Fibroblast of villous mesenchyme (primary cell): ENCODE data around the gene ARL4A. TPM values are rescaled to one million over a fixed set of nuclear protein-coding genes. Genes with fewer than 3 reads are reported as not detected.

ENCODE experiments used
- DNase-seq: peaks from one replicate; pipeline ENCODE4 v3.0.0-alpha.2; 2010; ENCODE audit warnings: low read depth
- H3K4me3 ChIP-seq: 2 replicates; pipeline ENCODE4 v1.5.1; 2011; ENCODE audit warnings: low read depth, mild to moderate bottlenecking, low read length
- total RNA-seq: library from RNA; depleted of rRNA; stranded (reverse); fragments of >200 nt; gene quantifications from 2 replicates; pipeline ENCODE4 v1.2.3, GENCODE V29; 2012
- TF ChIP-seq, protein P1 (sequence below): IDR thresholded peaks from 2 replicates; pipeline ENCODE4 v1.5.1; 2012; ENCODE audit warnings: low read depth, mild to moderate bottlenecking, low read length; ENCODE audit not compliant: insufficient read depth

Gene ARL4A
- total RNA-seq, 1 donor = 24.6 TPM

DNA sequence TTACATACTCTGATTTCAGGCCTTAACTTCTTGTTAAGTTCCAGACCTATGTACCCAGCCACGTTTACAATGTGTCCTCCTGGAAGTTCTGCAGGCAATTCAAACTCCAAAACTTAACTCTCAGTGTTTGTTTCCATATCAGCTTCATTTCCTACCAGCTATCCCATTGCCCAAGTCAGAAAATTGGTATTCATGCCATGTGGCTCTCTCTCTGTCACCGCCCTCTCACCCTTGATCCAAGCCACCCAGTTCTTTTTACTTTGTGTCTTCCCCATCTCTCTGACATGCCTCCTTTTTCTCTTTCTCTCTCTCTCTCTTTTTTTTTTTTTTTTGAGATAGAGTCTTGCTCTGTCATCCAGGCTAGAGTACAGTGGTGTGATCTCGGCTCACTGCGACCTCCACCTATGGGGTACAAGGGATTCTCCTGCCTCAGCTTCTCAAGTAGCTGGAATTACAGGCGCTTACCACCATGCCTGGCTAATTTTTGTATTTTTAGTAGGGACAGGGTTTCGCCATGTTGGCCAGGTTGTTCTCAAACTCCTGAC is 33.9 kb downstream of the ARL4A start:
- no peak for DNase-seq
- TF ChIP-seq, protein P1, sequence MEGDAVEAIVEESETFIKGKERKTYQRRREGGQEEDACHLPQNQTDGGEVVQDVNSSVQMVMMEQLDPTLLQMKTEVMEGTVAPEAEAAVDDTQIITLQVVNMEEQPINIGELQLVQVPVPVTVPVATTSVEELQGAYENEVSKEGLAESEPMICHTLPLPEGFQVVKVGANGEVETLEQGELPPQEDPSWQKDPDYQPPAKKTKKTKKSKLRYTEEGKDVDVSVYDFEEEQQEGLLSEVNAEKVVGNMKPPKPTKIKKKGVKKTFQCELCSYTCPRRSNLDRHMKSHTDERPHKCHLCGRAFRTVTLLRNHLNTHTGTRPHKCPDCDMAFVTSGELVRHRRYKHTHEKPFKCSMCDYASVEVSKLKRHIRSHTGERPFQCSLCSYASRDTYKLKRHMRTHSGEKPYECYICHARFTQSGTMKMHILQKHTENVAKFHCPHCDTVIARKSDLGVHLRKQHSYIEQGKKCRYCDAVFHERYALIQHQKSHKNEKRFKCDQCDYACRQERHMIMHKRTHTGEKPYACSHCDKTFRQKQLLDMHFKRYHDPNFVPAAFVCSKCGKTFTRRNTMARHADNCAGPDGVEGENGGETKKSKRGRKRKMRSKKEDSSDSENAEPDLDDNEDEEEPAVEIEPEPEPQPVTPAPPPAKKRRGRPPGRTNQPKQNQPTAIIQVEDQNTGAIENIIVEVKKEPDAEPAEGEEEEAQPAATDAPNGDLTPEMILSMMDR = no peak
- H3K4me3 ChIP-seq = no peak overlapping the region

DNA sequence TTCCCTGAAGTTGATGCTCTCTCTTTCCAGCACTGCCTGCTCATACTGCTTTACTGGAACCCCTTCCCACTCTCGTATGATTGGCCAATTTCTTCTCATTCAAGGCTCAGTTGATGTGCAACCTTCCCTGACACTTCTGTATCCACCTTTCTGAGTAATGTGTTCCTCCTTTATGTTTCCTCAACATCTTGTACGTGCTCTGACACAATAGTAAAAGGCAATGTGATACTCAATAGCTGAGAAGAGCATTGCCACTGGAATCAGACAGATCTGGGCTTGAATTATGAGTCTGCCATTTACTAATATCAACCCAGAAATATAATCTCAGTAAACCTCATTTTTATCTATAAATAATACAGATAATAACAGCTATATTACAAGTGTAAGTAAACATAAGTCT is 34.7 kb downstream of the ARL4A start:
- no peak overlapping the region for H3K4me3 ChIP-seq
- TF ChIP-seq, protein P1 = no peak
- DNase-seq = no peak

DNA sequence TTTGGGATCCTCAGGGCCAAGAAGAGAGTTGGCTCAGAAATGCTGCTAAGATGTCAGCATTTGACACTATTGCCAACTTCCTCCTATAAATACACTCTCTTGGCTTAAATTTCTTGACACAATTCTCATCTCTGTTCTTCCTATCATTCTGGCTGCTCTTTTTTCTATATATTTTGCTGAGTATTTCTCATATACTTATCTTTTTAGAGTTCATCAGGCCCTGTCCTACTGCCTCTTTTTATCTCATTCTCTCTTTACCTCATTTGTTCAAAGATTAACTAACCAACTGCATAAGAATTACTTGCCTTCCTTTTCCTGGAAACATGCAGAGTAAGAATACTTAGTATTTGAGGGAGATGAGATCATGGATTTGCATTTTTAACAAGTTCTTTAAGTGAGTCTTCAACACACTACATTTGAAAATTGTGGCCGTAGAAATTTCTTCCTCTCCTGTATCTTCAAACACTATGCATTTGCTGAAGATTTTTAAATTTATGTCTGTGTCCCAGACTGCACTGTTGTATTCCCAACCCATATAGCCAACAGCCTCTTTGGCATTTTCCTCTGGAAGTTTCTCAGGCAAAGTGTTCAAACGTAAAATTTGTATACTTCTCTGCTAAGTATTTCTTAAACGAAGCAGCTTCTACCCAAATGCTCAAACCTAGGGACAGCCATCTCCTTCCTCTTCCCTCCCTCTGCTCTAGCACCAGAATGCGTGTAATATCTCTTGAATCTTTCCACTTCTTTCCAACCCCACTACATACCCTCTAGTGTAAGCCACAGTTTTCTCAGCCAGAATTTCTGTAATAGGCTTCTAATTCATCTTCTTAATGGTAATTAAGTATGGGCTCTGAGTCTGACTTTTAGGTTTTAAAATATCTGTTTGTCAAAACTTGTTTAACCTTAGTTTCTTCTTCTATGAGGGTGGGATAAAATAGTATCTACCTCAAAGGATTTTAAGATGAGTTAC is 35.5 kb downstream of the ARL4A start:
- TF ChIP-seq, protein P1 = no peak
- DNase-seq = no peak
- H3K4me3 ChIP-seq = no peak overlapping the region

DNA sequence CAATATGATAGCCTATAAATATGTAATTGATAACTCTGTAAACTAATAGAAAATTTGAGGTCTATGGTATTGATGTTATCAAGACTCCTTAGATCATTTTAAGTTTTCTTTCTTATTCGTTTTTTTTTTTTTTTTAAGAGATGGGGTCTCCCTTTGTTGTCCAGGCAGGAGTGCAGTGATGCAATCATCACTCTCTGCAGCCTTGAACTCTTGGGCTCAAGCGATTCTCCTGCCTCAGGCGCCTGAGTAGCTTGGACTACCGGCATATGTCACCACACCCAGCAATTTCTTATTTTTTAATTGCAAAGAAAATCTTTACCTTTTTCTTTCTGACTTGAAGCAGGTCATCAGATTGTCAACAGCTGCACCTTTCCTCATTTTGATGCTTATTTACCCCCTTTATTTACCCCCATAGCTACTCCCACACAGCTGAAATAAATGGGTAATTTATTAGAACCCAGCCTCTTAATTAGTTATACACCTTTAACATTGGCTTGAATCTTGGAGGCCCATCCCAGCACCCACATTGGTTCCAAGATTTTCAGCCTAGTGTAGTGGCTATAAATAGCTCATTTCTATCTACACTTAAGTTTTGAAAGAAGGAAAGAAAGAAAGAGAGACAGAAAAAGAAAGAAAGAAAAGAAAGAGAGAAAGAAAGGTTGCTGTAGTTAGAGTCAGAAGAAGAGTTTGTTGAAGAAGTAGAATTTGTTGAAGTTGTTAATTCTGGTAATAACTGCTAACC is 38.3 kb downstream of the ARL4A start:
- no peak overlapping the region for H3K4me3 ChIP-seq
- TF ChIP-seq, protein P1 = no peak
- no peak for DNase-seq

DNA sequence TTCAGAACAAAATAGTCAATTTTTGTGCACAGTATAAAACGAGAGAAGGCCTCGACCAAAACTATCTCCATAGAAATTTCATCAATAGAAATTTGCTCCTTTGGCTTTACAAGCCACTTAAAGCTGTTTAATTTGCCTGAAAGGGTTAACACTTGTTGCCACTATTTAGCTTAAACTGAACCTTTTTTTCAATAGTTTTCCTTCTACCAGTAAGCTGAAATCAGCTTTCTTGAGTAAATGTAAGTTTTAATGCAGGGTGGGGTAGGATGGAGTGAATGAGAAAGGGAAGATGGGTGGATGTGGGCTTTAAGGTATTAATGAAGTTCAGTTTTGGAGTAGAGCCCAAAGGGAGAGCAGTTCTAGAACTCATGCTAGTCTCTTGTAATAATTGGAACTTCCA is 39.5 kb downstream of the ARL4A start:
- no peak for DNase-seq
- no peak overlapping the region for H3K4me3 ChIP-seq
- TF ChIP-seq, protein P1 = no peak

DNA sequence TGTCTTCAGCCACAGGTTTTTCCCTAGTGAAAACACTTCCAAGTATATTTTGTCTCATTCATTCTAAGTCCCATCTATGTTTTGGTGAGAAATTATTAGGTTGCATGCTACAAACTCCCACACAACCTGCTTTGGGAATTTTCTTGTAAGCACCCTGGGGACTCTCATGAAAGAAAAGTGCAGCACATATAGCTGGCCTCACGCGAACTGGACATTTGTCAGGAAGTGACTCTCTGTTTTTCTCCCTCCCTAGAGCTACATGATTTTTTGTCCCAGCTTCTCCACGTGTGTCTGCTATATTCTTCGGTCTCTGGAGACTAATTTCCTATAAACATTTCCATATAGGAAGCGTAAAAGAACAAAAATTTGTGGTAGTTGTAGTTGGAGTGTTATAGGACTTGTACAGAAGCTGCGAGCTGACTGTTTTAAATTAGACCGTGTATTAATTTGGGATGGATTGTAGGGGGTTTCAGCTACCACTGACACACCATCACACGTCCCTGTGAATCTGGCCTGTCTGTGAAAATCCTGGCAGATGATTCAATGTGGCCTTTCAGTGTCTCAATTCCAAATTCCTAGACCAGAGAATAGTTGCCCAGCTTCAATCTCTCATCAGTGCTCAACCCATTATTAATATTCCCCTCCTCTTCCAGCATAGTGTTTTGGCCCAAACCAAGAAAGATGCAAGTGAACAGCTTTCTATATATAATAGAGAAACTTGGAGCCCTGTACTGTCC is 40.2 kb downstream of the ARL4A start:
- no peak for DNase-seq
- TF ChIP-seq, protein P1 = no peak
- H3K4me3 ChIP-seq = no peak overlapping the region
